IgD-negative memory B cell (primary cell): ENCODE measurements around the gene RAB3A. TPM values are rescaled to one million over a fixed set of nuclear protein-coding genes. Genes with fewer than 3 reads are reported as not detected.
"Not testable (repeated sequence)": the region's sequence is repeated elsewhere in the genome, so short reads cannot be mapped to it uniquely, and the experiment has no call there.

Source experiments
- H3K27ac Mint-ChIP-seq, 3 donors: one replicate each; pipeline ENCODE4 v1.8.0; 2020 to 2022; ENCODE audit warnings: mild to moderate bottlenecking in 3 of 3, mixed read lengths in 3 of 3, moderate library complexity in 1 of 3
- H3K27me3 Mint-ChIP-seq: one replicate; pipeline ENCODE4 v1.8.0; 2021; ENCODE audit warnings: mixed read lengths
- H3K36me3 Mint-ChIP-seq: one replicate; pipeline ENCODE4 v1.8.0; 2020; ENCODE audit warnings: mild to moderate bottlenecking, mixed read lengths
- H3K4me1 Mint-ChIP-seq, 3 donors: one replicate each; pipeline ENCODE4 v1.8.0; 2020 to 2022; ENCODE audit warnings: mixed read lengths in 3 of 3, mild to moderate bottlenecking in 1 of 3
- H3K4me3 Mint-ChIP-seq, 4 donors: one replicate each; pipeline ENCODE4 v1.8.0; 2020 to 2022; ENCODE audit warnings: mild to moderate bottlenecking in 4 of 4, mixed read lengths in 4 of 4, moderate library complexity in 3 of 4
- H3K9me3 Mint-ChIP-seq, 3 donors: one replicate each; pipeline ENCODE4 v1.8.0; 2020 to 2021; ENCODE audit warnings: mixed read lengths in 3 of 3, mild to moderate bottlenecking in 1 of 3
- polyA plus RNA-seq: library from polyadenylated mRNA; unstranded; fragments of 300-500 nt; fragmentation: Illumina TruSeq; gene quantifications from one replicate; pipeline ENCODE4 v1.2.3, GENCODE V29; 2021

The RAB3A gene
- polyA plus RNA-seq, 1 donor from 2014 or later = 1.5 TPM

- Mint-ChIP-seq H3K9me3 (peaks cover 0 to 2% (median 0%) of the 10 kb centered on the region in 3 donors), H3K27ac (no peak overlapping the region), H3K36me3 (no peaks in the 10 kb centered on the region), H3K4me3 (no peak overlapping the region), H3K4me1 (peaks cover 0 to 2% (median 0%) of the 10 kb centered on the region in 3 donors), H3K27me3 (peaks cover 13% of the 10 kb centered on the region)
These were observed 11.1 kb upstream of the RAB3A start for GRCh38 chr19:18214779-18215433.

GRCh38 chr19:18211683-18212082 is 7.8 kb upstream of the RAB3A start:
- Mint-ChIP-seq H3K27ac (no peak overlapping the region), H3K36me3 (no peaks in the 10 kb centered on the region), H3K9me3 (no peaks in the 10 kb centered on the region), H3K4me3 (no peak overlapping the region), H3K4me1 (peaks cover 0 to 3% (median 2%) of the 10 kb centered on the region in 3 donors), H3K27me3 (peaks cover 14% of the 10 kb centered on the region)

GRCh38 chr19:18209912-18210311 is 6.1 kb upstream of the RAB3A start:
- Mint-ChIP-seq H3K27ac (peak overlapping the region in 1 of 3 donors; percentile 28), H3K4me3 (peak overlapping the region in 1 of 4 donors; percentile 38), H3K27me3 (peaks cover 14% of the 10 kb centered on the region)
- H3K36me3 Mint-ChIP-seq, H3K9me3 Mint-ChIP-seq, H3K4me1 Mint-ChIP-seq: not testable (repeated sequence)

- H3K4me1 Mint-ChIP-seq = peaks cover 3 to 9% (median 3%) of the 10 kb centered on the region in 3 donors
These were observed 4.5 kb upstream of the RAB3A start for GRCh38 chr19:18208098-18208951.

GRCh38 chr19:18206018-18206417 is 2.2 kb upstream of the RAB3A start:
- H3K4me3 Mint-ChIP-seq = peak overlapping the region in 2 of 4 donors; percentile 48 to 95
- peaks cover 9% of the 10 kb centered on the region for H3K27me3 Mint-ChIP-seq
- no peaks in the 10 kb centered on the region for H3K9me3 Mint-ChIP-seq
- no peaks in the 10 kb centered on the region for H3K36me3 Mint-ChIP-seq
- H3K4me1 Mint-ChIP-seq = peaks cover 10 to 14% (median 13%) of the 10 kb centered on the region in 3 donors
- no peak overlapping the region for H3K27ac Mint-ChIP-seq

More at GRCh38 chr19:18208098-18208951, 4.5 kb upstream of the RAB3A start:
- Mint-ChIP-seq H3K4me3 (no peak overlapping the region), H3K9me3 (no peaks in the 10 kb centered on the region), H3K27me3 (peaks cover 14% of the 10 kb centered on the region), H3K36me3 (no peaks in the 10 kb centered on the region), H3K27ac (no peak overlapping the region)

GRCh38 chr19:18205200-18205892 is 1.5 kb upstream of the RAB3A start:
- no peaks in the 10 kb centered on the region for H3K9me3 Mint-ChIP-seq
- H3K27ac Mint-ChIP-seq = peak overlapping the region; percentile 90 to 97 (median 96)
- H3K27me3 Mint-ChIP-seq = peaks cover 7% of the 10 kb centered on the region
- H3K4me1 Mint-ChIP-seq = peaks cover 10 to 14% (median 13%) of the 10 kb centered on the region in 3 donors
- no peaks in the 10 kb centered on the region for H3K36me3 Mint-ChIP-seq
- peak overlapping the region; percentile 93 to 99 (median 95) for H3K4me3 Mint-ChIP-seq

GRCh38 chr19:18204394-18205199 is 755 bp upstream of the RAB3A start:
- peak overlapping the region; percentile 93 to 99 (median 95) for H3K4me3 Mint-ChIP-seq
- no peaks in the 10 kb centered on the region for H3K36me3 Mint-ChIP-seq
- peaks cover 10 to 14% (median 13%) of the 10 kb centered on the region in 3 donors for H3K4me1 Mint-ChIP-seq

GRCh38 chr19:18203408-18203862 is 407 bp downstream of the RAB3A start:
- H3K36me3 Mint-ChIP-seq = no peaks in the 10 kb centered on the region
- peak overlapping the region; percentile 90 to 97 (median 91) for H3K27ac Mint-ChIP-seq
- H3K27me3 Mint-ChIP-seq = no peaks in the 10 kb centered on the region
- H3K4me3 Mint-ChIP-seq = peak overlapping the region; percentile 93 to 99 (median 95)
- peaks cover 10 to 14% (median 12%) of the 10 kb centered on the region in 3 donors for H3K4me1 Mint-ChIP-seq
- H3K9me3 Mint-ChIP-seq = no peaks in the 10 kb centered on the region

More at GRCh38 chr19:18204394-18205199, 755 bp upstream of the RAB3A start:
- no peaks in the 10 kb centered on the region for H3K27me3 Mint-ChIP-seq
- peak overlapping the region; percentile 90 to 97 (median 96) for H3K27ac Mint-ChIP-seq
- H3K9me3 Mint-ChIP-seq = no peaks in the 10 kb centered on the region

- Mint-ChIP-seq H3K27ac (peak overlapping the region; percentile 90 to 97 (median 91)), H3K4me3 (peak overlapping the region; percentile 93 to 99 (median 95)), H3K27me3 (no peaks in the 10 kb centered on the region), H3K9me3 (no peaks in the 10 kb centered on the region), H3K36me3 (no peaks in the 10 kb centered on the region), H3K4me1 (peaks cover 10 to 14% (median 11%) of the 10 kb centered on the region in 3 donors)
These were observed 949 bp downstream of the RAB3A start for GRCh38 chr19:18202778-18203407.

GRCh38 chr19:18202397-18202777 is 1.5 kb downstream of the RAB3A start:
- Mint-ChIP-seq H3K4me3 (peak overlapping the region; percentile 67 to 93 (median 73)), H3K4me1 (peaks cover 10 to 14% (median 11%) of the 10 kb centered on the region in 3 donors), H3K27ac (peak overlapping the region in 2 of 3 donors; percentile 16 to 79), H3K27me3 (no peaks in the 10 kb centered on the region), H3K9me3 (no peaks in the 10 kb centered on the region), H3K36me3 (no peaks in the 10 kb centered on the region)

- Mint-ChIP-seq H3K9me3 (no peaks in the 10 kb centered on the region), H3K36me3 (no peaks in the 10 kb centered on the region), H3K4me3 (peak overlapping the region in 1 of 4 donors; percentile 59), H3K27ac (peak overlapping the region in 2 of 3 donors; percentile 56 to 57), H3K4me1 (peaks cover 13 to 22% (median 21%) of the 10 kb centered on the region in 3 donors), H3K27me3 (no peaks in the 10 kb centered on the region)
These were observed 5.5 kb downstream of the RAB3A start for GRCh38 chr19:18198374-18198773.

- Mint-ChIP-seq H3K27me3 (no peaks in the 10 kb centered on the region), H3K9me3 (no peaks in the 10 kb centered on the region), H3K27ac (peak overlapping the region; percentile 56 to 76 (median 57)), H3K36me3 (no peaks in the 10 kb centered on the region), H3K4me1 (peaks cover 13 to 24% (median 19%) of the 10 kb centered on the region in 3 donors), H3K4me3 (peak overlapping the region in 2 of 4 donors; percentile 59 to 74)
These were observed 5.9 kb downstream of the RAB3A start for GRCh38 chr19:18197941-18198340.

GRCh38 chr19:18197306-18197705 is 6.5 kb downstream of the RAB3A start:
- Mint-ChIP-seq H3K27ac (peak overlapping the region in 1 of 3 donors; percentile 50), H3K36me3 (no peaks in the 10 kb centered on the region), H3K27me3 (no peaks in the 10 kb centered on the region), H3K4me1 (peaks cover 9 to 21% (median 17%) of the 10 kb centered on the region in 3 donors), H3K4me3 (no peak overlapping the region), H3K9me3 (no peaks in the 10 kb centered on the region)
